Tibial nerve (tissue), 3 donors: ENCODE data around the gene QSOX2.

ENCODE experiments used
- CTCF ChIP-seq, 5 experiments: fragments of 200-600 bp in 3 of 5; fragments of 450-650 bp in 2 of 5; sonication (generic) in 3 of 5; IDR thresholded peaks; one replicate each; pipeline ENCODE4 v1.5.1; 2016 to 2019; ENCODE audit warnings: antibody characterized with exemption in 5 of 5, mild to moderate bottlenecking in 3 of 5, moderate library complexity in 2 of 5
- POLR2A ChIP-seq, 2 donors: fragments of 450-650 bp; IDR thresholded peaks; one replicate each; pipeline ENCODE4 v1.6.1; 2017; ENCODE audit warnings: antibody characterized with exemption in 2 of 2, mild to moderate bottlenecking in 2 of 2, moderate library complexity in 2 of 2

DNA sequence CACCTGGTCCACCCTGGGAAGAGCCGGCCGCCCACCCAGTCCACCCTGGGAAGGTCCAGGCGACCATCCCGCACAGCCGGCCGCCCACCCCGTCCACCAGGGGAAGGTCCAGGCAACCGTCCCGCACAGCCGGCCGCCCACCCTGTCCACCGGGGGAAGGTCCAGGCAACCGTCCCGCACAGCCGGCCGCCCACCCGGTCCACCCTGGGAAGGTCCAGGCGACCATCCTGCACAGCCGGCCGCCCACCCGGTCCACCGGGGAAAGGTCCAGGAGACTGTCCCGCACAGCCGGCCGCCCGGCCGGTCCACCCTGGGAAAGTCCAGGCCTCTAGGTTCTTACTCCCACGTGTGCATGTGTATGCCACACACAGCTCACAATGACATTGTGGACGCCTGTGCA, 6.7 kb upstream of the QSOX2 start:
- TF ChIP-seq CTCF (IDR thresholded peaks at IDR 0.05) (no peak), POLR2A (IDR thresholded peaks at IDR 0.05) (no peak)
